Ishikawa (cell line): ENCODE data around the gene SAMHD1.

Experiments used
- CEBPB ChIP-seq: IDR thresholded peaks from 2 replicates; pipeline ENCODE4 v1.6.1; 2012
- CREB1 ChIP-seq: IDR thresholded peaks from 2 replicates; pipeline ENCODE4 v1.6.1; 2012; ENCODE audit warnings: low read depth
- EGR1 ChIP-seq: IDR thresholded peaks from 2 replicates; pipeline ENCODE4 v1.6.1; 2012
- EP300 ChIP-seq: IDR thresholded peaks from 2 replicates; pipeline ENCODE4 v1.6.1; 2012; ENCODE audit warnings: borderline replicate concordance
- FOXM1 ChIP-seq: IDR thresholded peaks from 2 replicates; pipeline ENCODE4 v1.6.1; 2012; ENCODE audit warnings: low read depth, borderline replicate concordance
- NFIC ChIP-seq: IDR thresholded peaks from 2 replicates; pipeline ENCODE4 v1.6.1; 2012
- RAD21 ChIP-seq: IDR thresholded peaks from 2 replicates; pipeline ENCODE4 v1.6.1; 2012; ENCODE audit warnings: low read depth
- TAF1 ChIP-seq: IDR thresholded peaks from 2 replicates; pipeline ENCODE4 v1.6.1; 2012; ENCODE audit warnings: low read depth, mild to moderate bottlenecking
- TCF12 ChIP-seq: IDR thresholded peaks from 2 replicates; pipeline ENCODE4 v1.6.1; 2012; ENCODE audit warnings: low read depth
- TEAD4 ChIP-seq: IDR thresholded peaks from 2 replicates; pipeline ENCODE4 v1.6.1; 2012
- YY1 ChIP-seq: IDR thresholded peaks from 2 replicates; pipeline ENCODE4 v1.6.1; 2012; ENCODE audit warnings: low read depth
- ZBTB7A ChIP-seq: IDR thresholded peaks from 2 replicates; pipeline ENCODE4 v1.6.1; 2012; ENCODE audit warnings: low read depth
- TF ChIP-seq, protein P1 (sequence below): IDR thresholded peaks from 2 replicates; pipeline ENCODE4 v1.6.1; 2012
- TF ChIP-seq, protein P2 (sequence below): IDR thresholded peaks from 2 replicates; pipeline ENCODE4 v1.6.1; 2012
- TF ChIP-seq, protein P3 (sequence below): IDR thresholded peaks from 2 replicates; pipeline ENCODE4 v1.6.1; 2012; ENCODE audit warnings: low read depth, mild to moderate bottlenecking

SAMHD1 gene

GRCh38 chr20:36988494-36988966 lies 37.0 kb upstream of the SAMHD1 start:
- TF ChIP-seq NFIC = peak; percentile 55
- TF ChIP-seq TAF1 = no peak

GRCh38 chr20:36984257-36984638 lies 32.7 kb upstream of the SAMHD1 start:
- TF ChIP-seq TAF1 (no peak), YY1 (no peak), TEAD4 (no peak), ZBTB7A (no peak), CEBPB (no peak)
- TF ChIP-seq, protein P1, sequence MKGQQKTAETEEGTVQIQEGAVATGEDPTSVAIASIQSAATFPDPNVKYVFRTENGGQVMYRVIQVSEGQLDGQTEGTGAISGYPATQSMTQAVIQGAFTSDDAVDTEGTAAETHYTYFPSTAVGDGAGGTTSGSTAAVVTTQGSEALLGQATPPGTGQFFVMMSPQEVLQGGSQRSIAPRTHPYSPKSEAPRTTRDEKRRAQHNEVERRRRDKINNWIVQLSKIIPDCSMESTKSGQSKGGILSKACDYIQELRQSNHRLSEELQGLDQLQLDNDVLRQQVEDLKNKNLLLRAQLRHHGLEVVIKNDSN = no peak
- TF ChIP-seq, protein P2, sequence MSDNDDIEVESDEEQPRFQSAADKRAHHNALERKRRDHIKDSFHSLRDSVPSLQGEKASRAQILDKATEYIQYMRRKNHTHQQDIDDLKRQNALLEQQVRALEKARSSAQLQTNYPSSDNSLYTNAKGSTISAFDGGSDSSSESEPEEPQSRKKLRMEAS = no peak

GRCh38 chr20:36975099-36975818 lies 23.8 kb upstream of the SAMHD1 start:
- TF ChIP-seq, protein P2 = no peak
- TF ChIP-seq RAD21 (no peak), ZBTB7A (no peak), TEAD4 (no peak), FOXM1 (no peak), EGR1 (no peak), CREB1 (no peak), TAF1 (no peak), CEBPB (no peak)
- TF ChIP-seq, protein P1 = no peak
- TF ChIP-seq, protein P3, sequence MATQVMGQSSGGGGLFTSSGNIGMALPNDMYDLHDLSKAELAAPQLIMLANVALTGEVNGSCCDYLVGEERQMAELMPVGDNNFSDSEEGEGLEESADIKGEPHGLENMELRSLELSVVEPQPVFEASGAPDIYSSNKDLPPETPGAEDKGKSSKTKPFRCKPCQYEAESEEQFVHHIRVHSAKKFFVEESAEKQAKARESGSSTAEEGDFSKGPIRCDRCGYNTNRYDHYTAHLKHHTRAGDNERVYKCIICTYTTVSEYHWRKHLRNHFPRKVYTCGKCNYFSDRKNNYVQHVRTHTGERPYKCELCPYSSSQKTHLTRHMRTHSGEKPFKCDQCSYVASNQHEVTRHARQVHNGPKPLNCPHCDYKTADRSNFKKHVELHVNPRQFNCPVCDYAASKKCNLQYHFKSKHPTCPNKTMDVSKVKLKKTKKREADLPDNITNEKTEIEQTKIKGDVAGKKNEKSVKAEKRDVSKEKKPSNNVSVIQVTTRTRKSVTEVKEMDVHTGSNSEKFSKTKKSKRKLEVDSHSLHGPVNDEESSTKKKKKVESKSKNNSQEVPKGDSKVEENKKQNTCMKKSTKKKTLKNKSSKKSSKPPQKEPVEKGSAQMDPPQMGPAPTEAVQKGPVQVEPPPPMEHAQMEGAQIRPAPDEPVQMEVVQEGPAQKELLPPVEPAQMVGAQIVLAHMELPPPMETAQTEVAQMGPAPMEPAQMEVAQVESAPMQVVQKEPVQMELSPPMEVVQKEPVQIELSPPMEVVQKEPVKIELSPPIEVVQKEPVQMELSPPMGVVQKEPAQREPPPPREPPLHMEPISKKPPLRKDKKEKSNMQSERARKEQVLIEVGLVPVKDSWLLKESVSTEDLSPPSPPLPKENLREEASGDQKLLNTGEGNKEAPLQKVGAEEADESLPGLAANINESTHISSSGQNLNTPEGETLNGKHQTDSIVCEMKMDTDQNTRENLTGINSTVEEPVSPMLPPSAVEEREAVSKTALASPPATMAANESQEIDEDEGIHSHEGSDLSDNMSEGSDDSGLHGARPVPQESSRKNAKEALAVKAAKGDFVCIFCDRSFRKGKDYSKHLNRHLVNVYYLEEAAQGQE = no peak

DNA sequence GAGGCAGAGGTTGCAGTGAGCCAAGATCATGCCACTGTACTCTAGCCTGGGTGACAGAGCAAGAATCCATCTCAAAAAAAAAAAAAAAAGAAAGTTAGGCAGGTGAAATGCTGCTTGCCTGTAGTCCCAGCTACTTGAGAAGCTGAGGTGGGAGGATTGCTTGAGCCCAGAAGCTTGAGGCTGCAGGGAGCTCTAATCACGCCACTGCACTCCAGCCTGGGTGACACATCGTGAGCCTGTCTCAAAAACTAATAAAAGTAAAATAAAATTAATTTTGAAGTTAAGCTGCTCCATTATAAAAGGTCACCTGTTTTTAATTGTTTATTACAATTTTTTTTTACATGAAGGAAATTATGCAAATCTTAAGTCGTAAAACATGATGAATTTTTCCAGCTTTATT lies 23.2 kb upstream of the SAMHD1 start:
- TF ChIP-seq, protein P3 = no peak
- TF ChIP-seq, protein P2 = no peak
- no peak for TF ChIP-seq FOXM1
- TF ChIP-seq EGR1 = no peak
- TF ChIP-seq TEAD4 = no peak
- no peak for TF ChIP-seq EP300
- no peak for TF ChIP-seq TCF12
- TF ChIP-seq CEBPB = no peak
- TF ChIP-seq YY1 = no peak
- no peak for TF ChIP-seq ZBTB7A
- TF ChIP-seq RAD21 = no peak
- TF ChIP-seq, protein P1 = no peak
- TF ChIP-seq NFIC = no peak
- TF ChIP-seq TAF1 = no peak

DNA sequence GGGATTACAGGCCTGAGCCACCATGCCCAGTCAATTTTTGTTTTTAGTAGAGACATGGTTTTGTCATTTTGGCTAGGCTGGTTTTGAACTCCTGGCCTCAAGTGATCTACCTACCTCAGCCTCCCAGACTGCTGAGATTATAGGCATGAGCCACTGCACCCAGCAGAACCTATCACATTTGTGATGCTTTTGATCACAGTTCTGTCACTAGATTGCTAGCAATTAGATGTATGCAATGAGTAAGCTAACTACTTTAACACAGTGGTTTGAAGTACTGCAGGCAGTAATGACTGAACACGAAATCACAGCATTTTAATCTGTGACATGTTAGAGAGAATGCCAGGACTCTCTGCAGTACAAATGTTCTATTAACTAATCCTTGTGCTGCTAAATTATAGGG lies 19.6 kb upstream of the SAMHD1 start:
- TF ChIP-seq, protein P2 = no peak

- TF ChIP-seq FOXM1 (no peak), CREB1 (no peak), EGR1 (no peak), CEBPB (no peak), TEAD4 (no peak)
Observed at GRCh38 chr20:36969478-36970186, 18.1 kb upstream of the SAMHD1 start.
